HL-60/S4 treated with phorbol 12-myristate 13-acetate at 8.2 ng/mL for 4 days and 3 days (cell line): Measurements from ENCODE around the gene TMEM179.

Source experiments
- in situ Hi-C: fragments of 300-500 bp; cut with MboI; formaldehyde crosslinking; loops from 2 replicates; pipeline ENCODE4 v1.15.0; 2022; ENCODE audit warnings: low sequenced_read_pairs

Gene TMEM179

DNA sequence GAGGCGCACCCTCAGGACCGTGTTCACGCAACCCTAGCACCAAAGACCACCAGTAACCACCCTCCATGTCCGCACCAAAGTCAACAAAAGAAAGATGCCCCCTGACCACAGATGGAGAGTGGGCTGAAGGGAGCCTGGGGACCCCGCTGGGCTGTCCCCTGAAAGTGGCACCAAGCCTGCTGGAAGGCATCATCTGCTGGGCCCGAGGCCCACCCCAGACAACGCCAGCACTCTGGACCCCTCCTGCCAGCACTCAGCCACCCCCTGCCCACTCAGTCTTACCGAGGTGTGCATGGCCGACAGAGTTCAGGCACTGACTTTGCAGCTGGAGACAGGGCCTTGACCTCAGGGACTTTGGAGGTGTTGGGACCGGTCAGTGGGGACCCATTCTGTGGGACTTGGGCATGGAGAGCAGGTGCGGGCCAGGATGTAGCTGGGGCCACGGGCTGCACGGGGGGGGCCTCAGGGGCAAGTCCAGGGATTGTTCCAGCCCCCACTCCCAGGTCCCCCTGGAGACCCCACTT lies 34.4 kb upstream of the TMEM179 start:
- in situ Hi-C loops = loop anchor here (25.0 kb wide), 1 partner anchor 552 kb away; the partner anchor contains the start of gene ASPG

GRCh38 chr14:104638190-104638589 lies 33.6 kb upstream of the TMEM179 start:
- in situ Hi-C loops = loop anchor here (25.0 kb wide), 1 partner anchor 551 kb away; the partner anchor contains the start of gene ASPG

DNA sequence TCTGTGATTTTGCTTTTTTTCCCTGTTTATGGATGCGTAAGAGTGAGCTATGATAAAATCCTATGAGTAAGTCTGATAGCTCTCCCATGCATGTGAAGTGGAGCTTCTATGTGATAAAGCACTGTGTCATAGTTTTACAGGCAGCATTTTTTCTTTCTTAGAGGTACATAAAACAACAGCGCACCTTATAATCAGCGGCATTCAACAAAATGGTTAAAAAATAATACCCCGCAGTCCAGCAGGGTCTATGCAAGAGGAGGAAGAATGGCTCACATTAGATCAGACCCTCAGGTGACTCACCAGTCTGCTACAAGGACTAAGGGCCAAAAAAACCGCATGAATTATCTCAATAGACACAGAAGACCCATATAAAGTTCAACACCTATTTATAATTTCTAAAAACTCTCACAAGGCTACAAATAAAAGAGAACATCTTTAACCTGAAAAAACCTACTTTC lies 33.0 kb upstream of the TMEM179 start:
- in situ Hi-C loops = loop anchor here (25.0 kb wide), 1 partner anchor 550 kb away; the partner anchor contains the start of gene ASPG

- in situ Hi-C loops = loop anchor here (25.0 kb wide), 1 partner anchor 550 kb away; the partner anchor contains the start of gene ASPG
Measured at GRCh38 chr14:104636846-104637545, 32.4 kb upstream of the TMEM179 start.

DNA sequence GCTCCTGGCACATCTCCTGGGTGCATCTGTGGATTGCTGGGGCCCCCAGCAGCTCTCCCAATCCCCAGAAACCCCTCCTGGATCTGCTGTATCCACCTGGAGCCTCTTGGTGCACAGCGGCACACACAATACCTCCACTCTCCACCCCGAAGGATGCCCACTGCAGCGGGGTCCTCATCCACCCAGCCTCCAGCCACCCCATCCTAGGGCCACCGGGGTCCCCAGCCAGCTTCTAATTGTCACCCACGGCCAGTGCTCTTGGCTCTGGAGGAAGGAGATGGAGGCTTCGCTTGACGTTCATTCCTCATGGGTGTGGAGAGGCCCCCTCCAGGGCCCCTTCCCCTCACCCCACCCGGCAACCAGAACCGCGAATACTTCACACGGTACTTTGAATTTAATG lies 31.6 kb upstream of the TMEM179 start:
- in situ Hi-C loops = loop anchor here (25.0 kb wide), 1 partner anchor 549 kb away; the partner anchor contains the start of gene ASPG

- in situ Hi-C loops = loop anchor here (25.0 kb wide), 1 partner anchor 548 kb away; the partner anchor contains the start of gene ASPG
Measured at GRCh38 chr14:104635717-104636116, 31.1 kb upstream of the TMEM179 start.

DNA sequence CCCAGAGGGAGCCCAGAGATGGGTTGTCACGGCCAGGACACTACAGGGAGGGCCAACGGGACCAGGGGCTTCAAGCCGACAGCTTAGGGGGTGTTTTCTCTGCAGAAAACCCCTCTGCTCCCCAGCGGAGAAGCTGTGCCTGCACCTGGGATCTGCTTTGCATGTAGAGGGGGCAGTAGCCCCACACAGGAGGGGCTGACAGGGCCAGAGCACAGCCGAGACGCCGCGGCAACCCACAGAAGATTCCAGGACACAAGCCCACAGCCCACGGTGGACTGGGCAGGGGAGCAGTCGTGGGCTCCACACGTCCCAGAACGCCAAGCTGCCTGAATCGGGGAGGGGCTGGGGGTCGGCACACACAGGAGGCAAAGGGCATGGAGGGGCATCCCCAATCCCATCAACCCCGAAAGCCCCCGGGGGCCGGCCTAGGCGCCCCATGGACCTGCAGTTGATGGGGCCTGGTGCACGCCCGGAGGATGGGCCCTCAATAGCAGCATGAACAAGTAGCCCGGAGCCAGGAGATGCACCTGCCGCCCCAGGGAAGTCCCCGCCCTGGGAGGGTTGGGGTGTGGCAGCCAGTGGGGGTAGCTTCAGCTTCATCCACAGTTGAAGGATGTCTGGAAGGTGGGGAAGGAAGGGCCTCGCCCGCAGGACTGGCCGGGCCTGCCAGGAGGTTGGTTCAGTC lies 30.5 kb upstream of the TMEM179 start:
- in situ Hi-C loops = loop anchor here (25.0 kb wide), 1 partner anchor 548 kb away; the partner anchor contains the start of gene ASPG

DNA sequence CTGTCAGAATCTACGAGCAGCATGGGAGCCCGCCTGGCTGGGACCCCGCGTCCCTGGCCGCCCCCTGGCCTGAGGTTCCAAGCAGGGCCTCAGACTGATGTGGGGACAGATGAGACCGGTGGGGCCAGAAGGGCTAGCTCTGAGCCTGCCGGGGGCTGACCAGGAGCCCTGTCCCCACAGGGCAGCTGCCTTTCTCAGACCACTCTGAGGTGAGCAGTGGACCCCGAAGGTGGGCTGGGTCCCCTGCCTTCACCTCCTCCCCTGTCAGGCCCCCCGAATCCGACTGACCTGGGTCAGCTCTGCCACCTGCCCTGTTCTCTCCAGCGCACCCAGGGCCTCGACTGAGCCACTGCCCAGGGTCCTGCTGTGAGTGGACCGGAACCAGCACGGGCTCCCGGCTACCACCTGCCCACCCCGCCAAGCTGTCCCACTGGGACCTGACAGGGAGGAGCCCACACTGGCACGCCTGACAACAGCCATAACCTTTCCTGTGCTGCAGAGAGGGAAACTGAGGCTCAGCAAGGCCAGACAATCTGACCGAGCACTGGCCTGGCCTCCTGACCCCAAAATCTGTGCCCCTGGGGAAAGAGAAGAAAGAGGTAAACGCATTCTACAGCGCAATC lies 29.7 kb upstream of the TMEM179 start:
- in situ Hi-C loops = loop anchor here (25.0 kb wide), 1 partner anchor 547 kb away; the partner anchor contains the start of gene ASPG

DNA sequence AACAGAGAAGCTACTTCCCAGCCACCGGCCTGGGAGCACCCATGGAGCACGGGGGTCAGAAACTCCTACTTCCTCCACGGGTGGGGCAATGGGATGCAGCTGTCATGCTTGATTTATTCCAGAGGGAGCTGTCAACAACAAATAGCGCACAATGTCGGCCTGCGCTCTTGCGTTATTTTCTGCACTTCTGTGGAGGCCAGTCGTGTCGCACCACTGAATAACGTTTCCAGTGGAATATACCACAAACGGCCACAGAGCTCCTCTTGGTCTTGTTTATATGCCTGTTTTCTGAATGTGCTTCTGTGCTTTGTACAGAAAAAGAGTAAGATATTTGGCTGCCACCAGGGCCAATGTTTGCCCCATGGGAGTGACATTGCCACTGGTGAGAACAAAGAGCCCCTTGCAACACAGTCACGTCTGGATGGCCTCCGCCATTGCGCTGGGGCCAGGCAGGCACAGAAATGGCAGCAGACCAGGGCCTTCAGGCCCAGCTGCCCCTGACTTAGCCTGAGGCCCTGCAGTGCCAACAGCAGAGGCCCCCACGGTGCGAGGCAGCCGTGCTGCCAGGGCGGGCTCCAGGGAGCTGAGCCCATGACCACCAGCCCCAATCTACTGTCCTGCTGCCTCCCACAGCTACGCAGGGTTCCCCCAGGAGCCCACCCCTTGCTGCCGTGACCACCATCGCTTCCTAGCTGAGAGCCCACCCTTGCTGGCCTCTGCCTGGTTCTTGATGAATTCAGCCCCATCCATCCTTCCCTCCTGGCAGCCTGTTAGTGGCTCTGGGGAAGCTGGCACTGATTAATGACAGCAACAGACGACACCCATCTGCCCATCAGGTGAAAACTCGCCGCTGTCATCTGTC lies 28.9 kb upstream of the TMEM179 start:
- in situ Hi-C loops = loop anchor here (25.0 kb wide), 1 partner anchor 546 kb away; the partner anchor contains the start of gene ASPG

DNA sequence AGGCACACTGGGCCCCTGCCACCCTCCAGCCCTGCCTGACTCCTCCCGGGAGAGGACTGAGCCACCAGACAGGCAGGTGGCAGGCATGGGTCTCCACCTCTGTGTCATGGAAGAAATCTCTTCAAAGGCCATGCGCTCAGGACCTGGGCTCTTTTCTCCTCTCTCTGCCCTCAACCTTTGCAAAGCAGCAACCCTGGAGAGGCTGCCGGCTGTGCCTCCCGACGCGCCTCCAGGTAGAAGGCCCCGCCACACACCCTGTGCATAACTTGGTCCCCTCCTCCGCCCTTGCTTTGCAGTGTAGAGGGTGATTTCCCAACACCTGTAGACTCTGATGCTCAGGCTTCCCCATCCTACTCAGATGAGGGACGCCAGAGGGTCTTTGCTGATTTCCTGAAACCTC lies 28.2 kb upstream of the TMEM179 start:
- in situ Hi-C loops = loop anchor here (25.0 kb wide), 1 partner anchor 545 kb away; the partner anchor contains the start of gene ASPG

- in situ Hi-C loops = loop anchor here (25.0 kb wide), 1 partner anchor 538 kb away; the partner anchor contains the start of gene ASPG
Measured at GRCh38 chr14:104624939-104625338, 20.4 kb upstream of the TMEM179 start.

DNA sequence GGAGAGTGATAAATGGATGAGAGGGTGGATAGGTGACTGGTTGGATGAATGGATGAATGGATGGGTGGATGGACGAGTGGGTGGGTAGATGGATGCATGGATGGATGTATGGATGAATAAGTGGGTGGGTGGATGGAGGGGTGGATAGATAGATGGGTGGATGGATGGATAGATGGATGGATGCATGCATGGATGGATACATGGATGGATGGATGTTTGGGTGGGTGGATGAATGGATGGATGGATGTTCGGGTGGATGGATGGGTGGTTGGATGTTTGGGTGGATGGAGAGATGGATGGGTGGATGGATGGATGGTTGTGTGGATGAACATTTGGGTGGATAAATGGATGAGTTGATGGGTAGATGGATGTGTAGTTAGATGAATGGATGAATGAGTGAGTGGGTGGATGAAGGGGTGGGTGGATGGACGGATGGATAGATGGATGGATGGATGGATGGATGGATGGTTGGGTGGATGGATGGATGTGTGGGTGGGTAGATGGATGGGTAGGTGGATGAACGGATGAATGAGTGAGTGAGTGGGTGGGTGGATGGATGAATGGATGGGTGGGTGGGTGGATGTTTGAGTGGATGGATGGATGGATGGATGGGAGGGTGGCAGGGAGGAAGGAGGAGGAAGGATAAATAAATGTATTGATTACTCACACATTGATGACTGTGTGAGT lies 9.7 kb upstream of the TMEM179 start:
- in situ Hi-C loops = no loop called here

DNA sequence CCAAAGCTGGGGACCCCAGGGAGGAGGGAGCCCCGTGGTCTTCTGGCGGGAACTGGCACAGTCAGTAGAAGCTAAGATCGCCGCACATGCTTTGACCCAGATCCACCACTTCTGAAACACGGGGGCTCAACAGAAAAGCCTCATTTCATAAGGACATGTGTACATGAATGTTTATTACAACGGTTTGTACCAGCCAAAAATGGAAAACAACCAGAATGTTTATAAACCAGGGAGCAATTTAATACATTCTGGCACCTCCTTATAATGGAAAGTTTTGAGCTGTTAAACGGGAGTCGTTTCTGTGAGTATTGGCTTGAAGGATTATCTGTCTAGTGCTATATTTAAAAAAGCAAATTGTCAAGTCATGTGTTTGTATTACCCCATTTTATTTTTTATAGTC lies 7.3 kb upstream of the TMEM179 start:
- in situ Hi-C loops = no loop called here

GRCh38 chr14:104610749-104611310 lies 6.3 kb upstream of the TMEM179 start:
- in situ Hi-C loops = no loop called here

DNA sequence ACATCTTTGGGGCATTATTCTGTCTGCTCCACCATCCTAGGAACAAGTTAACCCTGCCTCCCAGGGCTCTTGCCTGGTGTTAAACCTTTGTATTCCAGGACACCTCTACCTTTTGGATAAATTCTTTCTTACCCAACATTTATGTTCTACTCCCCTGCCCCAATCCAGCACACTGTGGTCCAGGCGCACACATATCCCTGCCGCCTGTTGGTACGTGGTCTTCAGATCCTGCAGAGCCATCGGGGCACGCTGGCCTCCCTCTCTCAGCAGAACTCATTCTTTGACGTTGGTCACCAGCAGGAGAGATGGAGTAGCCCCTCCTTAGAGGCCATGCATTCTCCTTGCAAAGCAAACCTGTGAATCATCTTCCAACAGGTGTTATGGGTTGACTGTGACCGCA lies 5.1 kb upstream of the TMEM179 start:
- in situ Hi-C loops = no loop called here

DNA sequence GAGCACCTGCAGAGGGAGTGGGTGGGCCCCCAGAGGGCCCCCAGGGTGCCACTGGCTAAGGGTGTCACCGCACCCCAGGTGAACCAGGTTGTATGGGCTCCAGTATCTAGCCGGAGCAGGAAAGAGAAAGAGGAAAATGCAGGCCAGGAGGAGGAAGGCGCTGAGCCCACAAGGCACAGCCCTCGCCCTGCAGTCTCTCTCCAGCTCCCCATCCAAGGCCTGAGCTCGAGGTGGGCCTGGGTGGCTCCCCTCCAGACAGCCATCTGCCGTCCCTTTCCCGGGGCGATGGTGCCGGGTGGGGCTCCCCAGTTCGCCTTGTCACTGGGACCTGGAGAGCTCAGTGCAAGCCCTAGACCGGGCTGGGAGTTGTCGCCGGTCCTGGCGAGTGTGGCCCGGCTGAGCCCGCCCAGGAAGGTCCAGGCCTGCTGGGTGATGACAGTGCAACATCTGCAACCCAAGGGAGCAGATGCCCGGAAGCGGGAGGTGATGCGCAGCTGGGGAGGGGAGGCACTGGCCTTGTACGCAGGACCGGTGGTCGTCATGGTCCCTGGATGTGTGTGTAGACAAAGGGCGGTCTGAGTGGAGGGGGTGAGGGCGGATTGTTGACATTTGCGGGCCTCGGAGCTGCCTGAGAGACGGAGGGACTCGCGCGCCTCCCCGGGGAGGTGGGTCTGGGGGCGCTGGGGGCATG lies 716 bp downstream of the TMEM179 start:
- in situ Hi-C loops = no loop called here

DNA sequence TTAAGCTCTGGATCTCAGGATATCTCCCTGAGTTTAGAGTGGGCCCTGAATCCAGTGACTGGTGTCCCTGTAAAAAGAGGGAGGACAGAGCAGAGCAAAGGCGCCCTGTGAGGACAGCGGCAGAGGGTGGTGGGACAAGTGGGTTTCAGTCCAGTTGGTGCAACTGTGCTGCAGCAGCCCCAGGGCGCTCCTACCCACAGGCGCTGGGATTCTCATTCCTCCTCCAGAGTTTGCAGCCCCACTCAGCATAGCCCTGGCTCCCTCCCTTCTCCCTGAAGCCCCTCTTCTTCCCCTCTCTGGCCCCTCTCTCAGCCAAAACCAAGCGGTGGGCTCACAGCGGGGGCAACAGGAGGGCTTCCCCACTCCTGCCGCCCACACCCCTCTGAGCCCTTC lies 1.6 kb downstream of the TMEM179 start:
- in situ Hi-C loops = no loop called here

- in situ Hi-C loops = no loop called here
Measured at GRCh38 chr14:104602315-104602932, 2.1 kb downstream of the TMEM179 start.
